ENCODE measurements around the gene LTA4H. TPM values are rescaled to one million over a fixed set of nuclear protein-coding genes. Genes with fewer than 3 reads are reported as not detected.

Gene LTA4H
- total RNA-seq, 1 donor from 2014 or later, result 266 TPM

- no peak overlapping the region for H3K4me3 Mint-ChIP-seq
- peaks cover 8% of the 10 kb centered on the region for H3K9me3 Mint-ChIP-seq
- Histone ChIP-seq H3K27me3 (no peaks in the 10 kb centered on the region), H3K36me3 (no peaks in the 10 kb centered on the region), H3K4me3 (no peak overlapping the region), H3K4me2 (no peak overlapping the region), H3K79me2 (ENCODE audit: low read depth) (no peaks in the 10 kb centered on the region), H3K9me3 (ENCODE audit: low read depth) (no peaks in the 10 kb centered on the region), H3F3A (ENCODE audit: low read depth) (peaks cover 7% of the 10 kb centered on the region), H3K9ac (no peak overlapping the region), H4K20me1 (ENCODE audit: low read depth) (no peaks in the 10 kb centered on the region), H2AFZ (replicated peaks) (no peak overlapping the region), H3K27ac (no peak overlapping the region), H3K4me1 (peaks cover 18% of the 10 kb centered on the region)
- peaks cover 19% of the 10 kb centered on the region for H3K4me1 Mint-ChIP-seq
- peaks cover 4% of the 10 kb centered on the region for H3K27me3 Mint-ChIP-seq (ENCODE audit: insufficient read depth, low read depth)
- DNase-seq (ENCODE audit: low spot score), result no peak
- H3K36me3 Mint-ChIP-seq, result no peaks in the 10 kb centered on the region
- TF ChIP-seq CTCF (IDR thresholded peaks at IDR 0.05) (no peak), EZH2 (IDR thresholded peaks at IDR 0.05) (no peak)
- no peak overlapping the region for H3K27ac Mint-ChIP-seq
Observed at GRCh38 chr12:96081596-96081995, 46.2 kb upstream of the LTA4H start.

- no peak for TF ChIP-seq EZH2 (IDR thresholded peaks at IDR 0.05)
- no peak for TF ChIP-seq CTCF (IDR thresholded peaks at IDR 0.05)
- no peak for TF ChIP-seq EZH2phosphoT487 (IDR thresholded peaks at IDR 0.05)
- Mint-ChIP-seq H3K27ac (no peak overlapping the region), H3K4me1 (peaks cover 14% of the 10 kb centered on the region), H3K4me3 (no peak overlapping the region), H3K27me3 (ENCODE audit: insufficient read depth, low read depth) (peaks cover 6% of the 10 kb centered on the region), H3K36me3 (no peaks in the 10 kb centered on the region), H3K9me3 (no peaks in the 10 kb centered on the region)
- H3K36me3 ChIP-seq, result no peaks in the 10 kb centered on the region
- H3K4me2 ChIP-seq, result no peak overlapping the region
- H3K79me2 ChIP-seq (ENCODE audit: low read depth), result no peaks in the 10 kb centered on the region
- H3F3A ChIP-seq (ENCODE audit: low read depth), result peaks cover 14% of the 10 kb centered on the region
- no peak overlapping the region for H3K27ac ChIP-seq
- no peak overlapping the region for H3K4me3 ChIP-seq
- DNase-seq (ENCODE audit: low spot score), result no peak
- no peaks in the 10 kb centered on the region for H3K27me3 ChIP-seq
- no peak overlapping the region for H3K9ac ChIP-seq
- no peaks in the 10 kb centered on the region for H3K9me3 ChIP-seq (ENCODE audit: low read depth)
- H4K20me1 ChIP-seq (ENCODE audit: low read depth), result no peaks in the 10 kb centered on the region
- no peak overlapping the region for H2AFZ ChIP-seq (replicated peaks)
- H3K4me1 ChIP-seq, result peaks cover 27% of the 10 kb centered on the region
Observed at GRCh38 chr12:96078231-96079135, 43.1 kb upstream of the LTA4H start.

GRCh38 chr12:96077081-96077480 lies 41.7 kb upstream of the LTA4H start:
- Histone ChIP-seq H2AFZ (replicated peaks) (no peak overlapping the region), H3K4me1 (peaks cover 37% of the 10 kb centered on the region), H3K27ac (no peak overlapping the region), H3K36me3 (no peaks in the 10 kb centered on the region), H3K27me3 (no peaks in the 10 kb centered on the region), H3K79me2 (ENCODE audit: low read depth) (no peaks in the 10 kb centered on the region), H4K20me1 (ENCODE audit: low read depth) (no peaks in the 10 kb centered on the region), H3F3A (ENCODE audit: low read depth) (peaks cover 28% of the 10 kb centered on the region), H3K9me3 (ENCODE audit: low read depth) (no peaks in the 10 kb centered on the region), H3K4me2 (no peak overlapping the region), H3K4me3 (no peak overlapping the region), H3K9ac (no peak overlapping the region)
- TF ChIP-seq EZH2 (IDR thresholded peaks at IDR 0.05) (no peak), EZH2phosphoT487 (IDR thresholded peaks at IDR 0.05) (no peak), CTCF (IDR thresholded peaks at IDR 0.05) (no peak)
- peaks cover 22% of the 10 kb centered on the region for H3K4me1 Mint-ChIP-seq
- no peak overlapping the region for H3K4me3 Mint-ChIP-seq
- H3K27ac Mint-ChIP-seq, result no peak overlapping the region
- H3K9me3 Mint-ChIP-seq, result no peaks in the 10 kb centered on the region
- H3K36me3 Mint-ChIP-seq, result no peaks in the 10 kb centered on the region
- no peak for DNase-seq (ENCODE audit: low spot score)
- H3K27me3 Mint-ChIP-seq (ENCODE audit: insufficient read depth, low read depth), result peaks cover 6% of the 10 kb centered on the region
